ENCODE results near the gene BMAL1. TPM values are rescaled to one million over a fixed set of nuclear protein-coding genes. Genes with fewer than 3 reads are reported as not detected.

Gene BMAL1
- total RNA-seq, 6 experiments from 2014 or later = 6.9 to 10.4 (median 7.5) TPM

DNA sequence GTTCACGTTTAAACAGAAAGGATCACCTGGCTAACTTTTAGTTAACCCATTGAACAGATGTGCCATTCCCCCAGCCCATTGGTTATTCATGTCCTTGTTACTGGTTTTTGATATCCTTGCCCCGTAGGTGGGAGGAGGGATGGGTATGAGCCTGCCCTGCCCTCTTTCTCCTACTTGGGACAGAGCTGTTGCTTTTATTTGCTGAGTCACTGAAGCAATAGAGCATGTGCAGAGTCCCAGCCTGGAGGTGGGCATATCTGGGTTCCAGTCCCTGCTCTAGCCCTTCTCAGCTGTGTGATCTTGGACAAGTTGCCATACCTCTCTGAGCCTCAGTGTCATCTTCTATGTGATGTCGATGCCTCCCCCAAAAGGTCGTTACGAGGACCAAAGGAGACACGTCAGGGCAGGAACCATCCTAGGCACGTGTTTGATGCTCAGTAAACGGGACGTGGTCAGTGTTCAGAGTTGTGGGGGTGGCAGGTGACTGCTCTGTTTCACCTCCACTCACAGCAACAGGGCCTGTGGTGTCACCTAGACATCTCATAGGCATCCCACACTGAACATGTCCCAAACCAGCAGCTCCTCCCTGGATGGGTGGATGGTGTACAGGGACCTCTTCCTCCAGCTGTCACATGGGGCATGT, 61.0 kb downstream of the BMAL1 start:
- TF ChIP-seq CTCF (IDR thresholded peaks at IDR 0.05) = no peak
- Mint-ChIP-seq H3K27ac (peak overlapping the region; percentile 89), H3K36me3 (ENCODE audit: low read depth) (no peaks in the 10 kb centered on the region), H3K27me3 (ENCODE audit: insufficient read depth) (no peaks in the 10 kb centered on the region; the same call in 1 of the 2 replicates), H3K4me3 (peak overlapping the region; percentile 86), H3K9me3 (no peaks in the 10 kb centered on the region), H3K4me1 (ENCODE audit: low read depth) (peaks cover 81% of the 10 kb centered on the region)
- DNase-seq = peak; percentile 58

DNA sequence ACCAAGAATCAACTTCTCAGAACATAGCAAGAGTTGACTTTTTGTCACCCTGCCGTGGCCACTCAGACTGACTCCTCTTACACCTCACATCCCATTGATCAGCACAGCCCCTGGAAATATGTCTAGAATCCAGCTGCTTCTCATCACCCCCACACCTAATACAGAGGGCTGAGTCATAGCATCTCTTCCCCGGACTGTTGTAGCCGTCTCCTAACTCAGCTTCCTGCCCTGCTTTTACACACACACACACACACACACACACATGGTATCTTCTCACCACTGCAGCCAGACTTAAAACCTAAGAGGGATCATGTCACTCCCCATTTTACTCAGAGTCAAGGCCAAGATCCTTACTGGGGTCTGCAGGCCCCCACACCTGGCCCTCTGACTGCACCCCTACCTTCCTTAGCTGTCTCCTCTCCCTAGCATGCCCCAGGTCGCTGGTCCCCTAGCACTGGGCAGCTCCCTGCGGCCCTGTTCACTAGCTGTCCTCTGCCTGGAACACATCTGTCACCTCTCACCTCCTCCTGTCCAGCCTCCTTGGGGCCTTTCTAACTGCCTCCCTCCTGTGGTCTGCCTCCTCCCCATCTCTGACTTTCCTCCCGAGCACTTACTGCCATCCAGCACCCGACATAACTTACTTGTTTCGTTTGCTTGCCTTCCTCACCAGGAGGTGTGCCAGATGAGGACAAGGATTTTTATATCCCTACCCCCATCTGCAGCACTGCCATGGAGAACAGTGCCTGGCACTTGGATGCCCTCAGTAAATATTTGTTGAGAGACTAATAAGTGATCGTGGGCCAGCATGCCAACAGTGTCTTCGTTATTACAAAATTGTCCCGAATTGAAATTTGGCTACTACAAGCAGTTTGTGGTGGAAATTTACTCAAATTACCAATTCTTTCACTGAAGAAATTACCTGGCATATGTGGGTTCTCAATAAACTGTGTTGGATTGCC, 61.9 kb downstream of the BMAL1 start:
- peaks cover 79% of the 10 kb centered on the region for H3K4me1 Mint-ChIP-seq (ENCODE audit: low read depth)
- no peaks in the 10 kb centered on the region; the same call in 1 of the 2 replicates for H3K27me3 Mint-ChIP-seq (ENCODE audit: insufficient read depth)
- peak overlapping the region; percentile 86 for H3K4me3 Mint-ChIP-seq
- no peak for TF ChIP-seq CTCF (IDR thresholded peaks at IDR 0.05)
- H3K27ac Mint-ChIP-seq = peak overlapping the region; percentile 89
- no peaks in the 10 kb centered on the region for H3K36me3 Mint-ChIP-seq (ENCODE audit: low read depth)
- H3K9me3 Mint-ChIP-seq = no peaks in the 10 kb centered on the region
- DNase-seq = peak; percentile 87

GRCh38 chr11:13341026-13341425, 63.4 kb downstream of the BMAL1 start:
- H3K27ac Mint-ChIP-seq = no peak overlapping the region
- H3K9me3 Mint-ChIP-seq = no peaks in the 10 kb centered on the region
- no peak for DNase-seq
- no peaks in the 10 kb centered on the region for H3K36me3 Mint-ChIP-seq (ENCODE audit: low read depth)
- peaks cover 76% of the 10 kb centered on the region for H3K4me1 Mint-ChIP-seq (ENCODE audit: low read depth)
- TF ChIP-seq CTCF (IDR thresholded peaks at IDR 0.05) = no peak
- no peak overlapping the region for H3K4me3 Mint-ChIP-seq
- H3K27me3 Mint-ChIP-seq (ENCODE audit: insufficient read depth) = no peaks in the 10 kb centered on the region; the same call in 1 of the 2 replicates

DNA sequence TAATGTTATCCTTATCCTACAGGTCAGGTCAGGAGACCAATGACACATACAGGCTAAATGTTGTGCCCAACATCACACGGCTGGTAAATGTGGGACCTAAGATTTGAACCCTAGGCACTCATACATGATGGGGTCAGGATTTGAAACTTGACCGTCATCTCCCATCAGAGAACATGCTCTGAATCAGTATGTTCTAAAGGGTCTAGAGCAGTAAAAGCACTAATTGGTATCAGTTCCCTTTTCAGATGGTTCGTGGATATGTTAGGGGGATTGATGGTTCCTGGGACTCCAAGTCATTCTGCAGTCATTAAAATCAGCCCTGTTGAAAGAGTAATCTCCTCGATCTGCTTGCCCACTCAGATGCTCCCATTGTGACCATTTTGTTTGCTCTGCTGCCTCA, 65.5 kb downstream of the BMAL1 start:
- Mint-ChIP-seq H3K4me1 (ENCODE audit: low read depth) (peaks cover 60% of the 10 kb centered on the region), H3K9me3 (no peaks in the 10 kb centered on the region), H3K27me3 (ENCODE audit: insufficient read depth) (no peaks in the 10 kb centered on the region), H3K36me3 (ENCODE audit: low read depth) (no peaks in the 10 kb centered on the region), H3K4me3 (no peak overlapping the region), H3K27ac (no peak overlapping the region)
- TF ChIP-seq CTCF (IDR thresholded peaks at IDR 0.05) = no peak
- DNase-seq = no peak

GRCh38 chr11:13343931-13344717, 66.5 kb downstream of the BMAL1 start:
- Mint-ChIP-seq H3K27me3 (ENCODE audit: insufficient read depth) (no peaks in the 10 kb centered on the region), H3K4me1 (ENCODE audit: low read depth) (peaks cover 49% of the 10 kb centered on the region), H3K27ac (no peak overlapping the region; the same call in 1 of the 2 replicates), H3K36me3 (ENCODE audit: low read depth) (no peaks in the 10 kb centered on the region), H3K9me3 (no peaks in the 10 kb centered on the region), H3K4me3 (no peak overlapping the region)
- TF ChIP-seq CTCF (IDR thresholded peaks at IDR 0.05) = peak; percentile 91
- DNase-seq = peak; percentile 65

Measured in HFFc6 (cell line).